Glutamatergic neuron (in vitro differentiated cells): ENCODE results near the gene SYNGR3. TPM values are rescaled to one million over a fixed set of nuclear protein-coding genes. Genes with fewer than 3 reads are reported as not detected.

Experiments used
- DNase-seq: peaks from one replicate; pipeline ENCODE4 v3.0.0; 2022
- H3K27ac Mint-ChIP-seq: one replicate; pipeline ENCODE4 v1.8.0; 2020; ENCODE audit warnings: mild to moderate bottlenecking, mixed read lengths, inconsistent platforms; ENCODE audit not compliant: unreplicated experiment
- H3K27me3 Mint-ChIP-seq: one replicate; pipeline ENCODE4 v1.8.0; 2020; ENCODE audit warnings: mild to moderate bottlenecking, moderate library complexity, mixed read lengths, inconsistent platforms; ENCODE audit not compliant: unreplicated experiment
- H3K36me3 Mint-ChIP-seq: one replicate; pipeline ENCODE4 v1.8.0; 2020; ENCODE audit warnings: mild to moderate bottlenecking, mixed read lengths, inconsistent platforms; ENCODE audit not compliant: unreplicated experiment
- H3K4me1 Mint-ChIP-seq: one replicate; pipeline ENCODE4 v1.8.0; 2020; ENCODE audit warnings: mild to moderate bottlenecking, low read depth, mixed read lengths, inconsistent platforms; ENCODE audit not compliant: unreplicated experiment
- H3K4me3 Mint-ChIP-seq: one replicate; pipeline ENCODE4 v1.8.0; 2020; ENCODE audit warnings: mild to moderate bottlenecking, mixed read lengths, inconsistent platforms; ENCODE audit not compliant: unreplicated experiment
- H3K9me3 Mint-ChIP-seq: one replicate; pipeline ENCODE4 v1.8.0; 2020; ENCODE audit warnings: mild to moderate bottlenecking, moderate library complexity, mixed read lengths, inconsistent platforms; ENCODE audit not compliant: unreplicated experiment
- total RNA-seq: library from RNA; stranded (reverse); fragmentation: NEBNext Ultra II Directional; extraction: Animal tissue kit (Norgen Biotek cat#: 25700); gene quantifications from one replicate; pipeline ENCODE4 v1.2.1, GENCODE V29; 2021; ENCODE audit not compliant: unreplicated experiment
- TF ChIP-seq, protein P1 (sequence below): fragments of 200-600 bp; sonication (generic); IDR thresholded peaks from one replicate; pipeline ENCODE4 v1.5.0; 2021; ENCODE audit not compliant: partially characterized antibody, unreplicated experiment

SYNGR3 gene
- total RNA-seq, 1 donor from 2014 or later = 45.7 TPM

DNA sequence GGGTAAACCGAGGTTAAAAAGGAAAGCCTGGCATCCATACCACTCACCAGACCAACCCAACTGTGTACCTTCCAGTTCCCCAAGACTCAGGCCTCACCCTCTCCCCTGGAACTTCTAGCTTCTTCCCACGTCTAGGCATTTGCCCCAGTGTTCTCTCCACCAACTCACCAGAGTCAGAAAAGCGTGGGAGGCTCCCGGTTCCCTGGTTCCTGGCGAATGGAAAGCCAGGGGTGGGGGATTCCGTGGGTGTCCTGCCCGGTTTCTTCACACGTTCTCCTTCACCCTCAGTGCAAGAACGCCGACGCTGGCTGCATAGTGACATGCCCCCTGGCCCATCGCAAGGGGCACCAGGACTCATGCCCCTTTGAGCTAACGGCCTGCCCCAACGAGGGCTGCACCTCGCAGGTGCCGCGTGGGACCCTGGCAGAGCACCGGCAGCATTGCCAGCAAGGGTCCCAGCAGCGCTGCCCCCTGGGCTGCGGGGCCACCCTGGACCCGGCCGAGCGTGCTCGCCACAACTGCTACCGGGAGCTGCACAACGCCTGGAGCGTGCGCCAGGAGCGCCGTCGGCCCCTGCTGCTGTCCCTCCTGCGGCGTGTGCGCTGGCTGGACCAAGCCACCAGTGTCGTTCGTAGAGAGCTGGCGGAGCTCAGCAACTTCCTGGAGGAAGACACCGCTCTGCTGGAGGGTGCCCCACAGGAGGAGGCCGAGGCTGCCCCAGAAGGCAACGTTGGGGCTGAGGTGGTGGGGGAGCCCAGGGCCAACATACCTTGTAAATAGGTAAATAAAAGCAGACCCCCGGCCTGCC, 21.4 kb upstream of the SYNGR3 start:
- no peak overlapping the region for H3K27ac Mint-ChIP-seq
- peaks cover 13% of the 10 kb centered on the region for H3K27me3 Mint-ChIP-seq
- H3K36me3 Mint-ChIP-seq = no peaks in the 10 kb centered on the region
- peaks cover 15% of the 10 kb centered on the region for H3K9me3 Mint-ChIP-seq
- DNase-seq = no peak
- no peak overlapping the region for H3K4me3 Mint-ChIP-seq
- TF ChIP-seq, protein P1, sequence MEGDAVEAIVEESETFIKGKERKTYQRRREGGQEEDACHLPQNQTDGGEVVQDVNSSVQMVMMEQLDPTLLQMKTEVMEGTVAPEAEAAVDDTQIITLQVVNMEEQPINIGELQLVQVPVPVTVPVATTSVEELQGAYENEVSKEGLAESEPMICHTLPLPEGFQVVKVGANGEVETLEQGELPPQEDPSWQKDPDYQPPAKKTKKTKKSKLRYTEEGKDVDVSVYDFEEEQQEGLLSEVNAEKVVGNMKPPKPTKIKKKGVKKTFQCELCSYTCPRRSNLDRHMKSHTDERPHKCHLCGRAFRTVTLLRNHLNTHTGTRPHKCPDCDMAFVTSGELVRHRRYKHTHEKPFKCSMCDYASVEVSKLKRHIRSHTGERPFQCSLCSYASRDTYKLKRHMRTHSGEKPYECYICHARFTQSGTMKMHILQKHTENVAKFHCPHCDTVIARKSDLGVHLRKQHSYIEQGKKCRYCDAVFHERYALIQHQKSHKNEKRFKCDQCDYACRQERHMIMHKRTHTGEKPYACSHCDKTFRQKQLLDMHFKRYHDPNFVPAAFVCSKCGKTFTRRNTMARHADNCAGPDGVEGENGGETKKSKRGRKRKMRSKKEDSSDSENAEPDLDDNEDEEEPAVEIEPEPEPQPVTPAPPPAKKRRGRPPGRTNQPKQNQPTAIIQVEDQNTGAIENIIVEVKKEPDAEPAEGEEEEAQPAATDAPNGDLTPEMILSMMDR = no peak
- peaks cover 7% of the 10 kb centered on the region for H3K4me1 Mint-ChIP-seq

DNA sequence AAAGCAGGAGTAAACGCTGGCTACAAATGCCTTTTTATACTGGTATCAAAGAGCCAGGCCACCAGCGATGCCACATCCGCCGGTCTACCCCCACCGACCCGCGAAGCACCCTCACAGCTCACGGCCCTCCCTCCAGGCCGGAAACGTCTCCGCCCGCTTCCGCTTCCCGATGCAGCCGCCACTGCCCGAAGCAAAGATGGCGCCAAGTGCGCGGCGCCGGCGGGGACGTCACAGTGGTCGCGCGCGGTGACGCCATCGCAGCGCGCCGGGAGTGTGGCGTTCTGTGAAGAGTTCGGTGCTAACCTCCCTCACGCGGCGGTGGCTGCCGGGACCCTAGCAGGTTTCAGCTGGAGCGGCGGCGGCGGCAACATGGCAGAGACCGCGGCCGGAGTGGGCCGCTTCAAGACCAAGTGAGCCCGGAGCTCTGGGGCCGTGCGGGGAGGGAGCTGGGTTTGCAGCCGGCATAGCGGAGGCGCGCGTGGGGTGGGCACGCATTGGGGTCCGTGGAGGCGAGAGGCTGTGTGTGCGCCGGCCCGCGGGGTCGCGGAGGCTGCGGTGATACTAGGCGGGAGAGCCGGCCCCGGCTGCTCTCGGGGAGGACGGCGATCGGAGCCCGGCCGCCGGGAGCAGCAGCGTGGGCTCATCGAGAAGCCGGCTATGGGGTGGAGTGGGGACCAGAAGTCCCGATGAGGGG, 17.8 kb upstream of the SYNGR3 start, which contains the start of gene TBL3:
Gene TBL3, plus strand, starts transcription at position 258 of the 694 bp plus-strand sequence. Its CDS starts 112 bp downstream, at position 370.
- H3K27me3 Mint-ChIP-seq = peaks cover 8% of the 10 kb centered on the region
- TF ChIP-seq, protein P1 = no peak
- peak within 1 kb of the TSS; percentile 97 for H3K4me3 Mint-ChIP-seq
- H3K36me3 Mint-ChIP-seq = no peaks in the 10 kb centered on the region
- H3K9me3 Mint-ChIP-seq = peaks cover 8% of the 10 kb centered on the region
- peak within 1 kb of the TSS; percentile 98 for H3K27ac Mint-ChIP-seq
- H3K4me1 Mint-ChIP-seq = peaks cover 2% of the 10 kb centered on the region
- peak; percentile 95 for DNase-seq

DNA sequence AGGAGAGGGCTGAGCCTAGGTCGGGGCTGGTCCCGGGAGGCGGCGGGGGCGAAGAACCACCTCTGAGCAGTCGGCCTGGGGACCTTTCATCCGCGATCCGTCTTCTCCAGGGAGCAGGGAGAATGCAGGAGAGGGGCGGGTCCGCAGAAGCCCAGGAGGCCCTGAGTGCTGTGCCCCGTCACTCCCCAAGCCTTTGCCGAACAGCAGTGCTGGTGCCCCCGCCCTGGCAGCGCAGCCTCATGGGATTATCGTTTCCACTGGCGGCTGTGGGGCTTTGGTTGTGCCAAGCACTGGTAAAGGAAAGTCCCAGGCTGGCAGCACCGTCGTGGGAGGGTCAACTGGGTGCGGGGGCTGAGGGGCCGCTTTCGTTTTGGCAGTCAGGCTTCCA, 17.3 kb upstream of the SYNGR3 start:
- Mint-ChIP-seq H3K9me3 (peaks cover 8% of the 10 kb centered on the region), H3K4me1 (peaks cover 2% of the 10 kb centered on the region), H3K36me3 (no peaks in the 10 kb centered on the region), H3K27me3 (peaks cover 8% of the 10 kb centered on the region), H3K27ac (no peak overlapping the region), H3K4me3 (peak overlapping the region; percentile 97)
- TF ChIP-seq, protein P1 = no peak
- no peak for DNase-seq

DNA sequence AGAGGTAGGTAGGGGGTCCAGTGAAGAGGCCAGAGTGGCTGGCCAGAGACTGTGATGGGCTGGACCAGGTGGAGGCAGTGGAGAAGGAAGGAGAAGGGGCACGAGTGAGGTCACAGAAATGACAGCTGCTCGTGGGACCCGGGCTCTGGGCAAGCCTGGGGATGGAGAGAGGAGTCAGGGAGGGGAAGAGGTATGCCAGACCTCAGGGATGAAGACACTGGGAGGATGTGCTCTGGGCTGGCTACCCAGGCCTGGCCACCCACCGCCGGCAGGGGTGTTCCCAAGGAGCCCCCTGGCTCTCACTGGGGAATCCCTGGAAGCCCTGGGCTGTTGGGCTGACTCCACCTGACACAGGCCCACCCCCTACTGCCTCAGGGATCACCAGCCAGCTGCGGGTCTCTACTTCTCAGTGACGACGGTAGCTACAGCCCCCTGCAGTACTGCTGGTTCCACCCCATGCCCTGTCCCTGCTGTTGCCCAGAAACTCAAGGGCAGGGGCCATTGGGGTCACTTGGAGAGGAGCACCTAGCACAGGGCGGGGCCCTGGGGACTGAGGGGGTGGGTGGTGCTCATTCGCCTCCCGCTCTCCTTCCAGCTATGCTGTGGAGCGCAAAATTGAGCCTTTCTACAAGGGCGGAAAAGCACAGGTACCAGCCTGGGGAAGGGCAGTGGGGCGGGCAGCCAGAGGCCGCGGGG, 16.2 kb upstream of the SYNGR3 start:
- Mint-ChIP-seq H3K4me3 (no peak overlapping the region), H3K9me3 (peaks cover 8% of the 10 kb centered on the region)

More for the DNA sequence above, 16.2 kb upstream of the SYNGR3 start:
- H3K36me3 Mint-ChIP-seq = no peaks in the 10 kb centered on the region
- H3K27ac Mint-ChIP-seq = no peak overlapping the region
- peaks cover 2% of the 10 kb centered on the region for H3K4me1 Mint-ChIP-seq
- no peak for DNase-seq
- TF ChIP-seq, protein P1 = no peak
- peaks cover 8% of the 10 kb centered on the region for H3K27me3 Mint-ChIP-seq
